HepG2 (cell line): ENCODE measurements around the gene DDI2. TPM values are rescaled to one million over a fixed set of nuclear protein-coding genes. Genes with fewer than 3 reads are reported as not detected.
A peak's percentile ranks its signal among the peaks of the same experiment; 100 is the strongest.

Experiments
- ADNP ChIP-seq: sonication (generic); formaldehyde crosslinking; IDR thresholded peaks from 2 replicates; pipeline ENCODE4 v1.4.0; 2020; ENCODE audit warnings: missing genetic modification reagents
- ARID5B ChIP-seq: IDR thresholded peaks from 2 replicates; pipeline ENCODE4 v1.4.0; 2020; ENCODE audit warnings: mild to moderate bottlenecking, missing genetic modification reagents
- GMEB2 ChIP-seq: IDR thresholded peaks from 2 replicates; pipeline ENCODE4 v1.6.1; 2016; ENCODE audit warnings: missing biosample characterization, missing genetic modification reagents, low read depth
- GZF1 ChIP-seq: sonication (generic); formaldehyde crosslinking; IDR thresholded peaks from 2 replicates; pipeline ENCODE4 v1.5.1; 2020; ENCODE audit warnings: mild to moderate bottlenecking, missing genetic modification reagents
- HBP1 ChIP-seq: IDR thresholded peaks from 2 replicates; pipeline ENCODE4 v1.6.1; 2016; ENCODE audit warnings: low read depth, control low read depth
- HES4 ChIP-seq: sonication (generic); formaldehyde crosslinking; IDR thresholded peaks from 2 replicates; pipeline ENCODE4 v1.9.0; 2021; ENCODE audit warnings: mild to moderate bottlenecking, missing genetic modification reagents, borderline replicate concordance
- KAT8 ChIP-seq: IDR thresholded peaks from 2 replicates; pipeline ENCODE4 v1.6.1; 2016; ENCODE audit warnings: missing genetic modification reagents, missing compliant biosample characterization
- KDM2A ChIP-seq: sonication (generic); formaldehyde crosslinking; IDR thresholded peaks from 2 replicates; pipeline ENCODE4 v1.4.0; 2020; ENCODE audit warnings: low read depth, missing genetic modification reagents, borderline replicate concordance
- MED13 ChIP-seq: sonication (generic); formaldehyde crosslinking; IDR thresholded peaks from 2 replicates; pipeline ENCODE4 v1.5.0; 2020; ENCODE audit warnings: missing genetic modification reagents
- MIXL1 ChIP-seq: IDR thresholded peaks from 2 replicates; pipeline ENCODE4 v1.6.1; 2016
- NFKB2 ChIP-seq: sonication (generic); formaldehyde crosslinking; IDR thresholded peaks from 2 replicates; pipeline ENCODE4 v1.4.0; 2020; ENCODE audit warnings: missing genetic modification reagents, borderline replicate concordance
- SMC3 ChIP-seq: IDR thresholded peaks from 2 replicates; pipeline ENCODE4 v1.6.1; 2011; ENCODE audit warnings: low read length, improper control_type of control experiment
- ZBTB20 ChIP-seq: sonication (generic); formaldehyde crosslinking; IDR thresholded peaks from 2 replicates; pipeline ENCODE4 v1.8.1; 2023; ENCODE audit warnings: missing genetic modification reagents, low read depth, mild to moderate bottlenecking, borderline replicate concordance
- ZBTB33 ChIP-seq: sonication (generic); formaldehyde crosslinking; IDR thresholded peaks from 2 replicates; pipeline ENCODE4 v1.4.0; 2020; ENCODE audit warnings: missing genetic modification reagents
- ZC3H13 ChIP-seq: sonication (generic); formaldehyde crosslinking; IDR thresholded peaks from 2 replicates; pipeline ENCODE4 v1.8.1; 2023; ENCODE audit warnings: mild to moderate bottlenecking, missing genetic modification reagents, moderate library complexity
- ZNF263 ChIP-seq: sonication (generic); formaldehyde crosslinking; IDR thresholded peaks from 2 replicates; pipeline ENCODE4 v1.4.0; 2020; ENCODE audit warnings: missing genetic modification reagents
- ZNF317 ChIP-seq: sonication (generic); formaldehyde crosslinking; IDR thresholded peaks from 2 replicates; pipeline ENCODE4 v1.5.0; 2020; ENCODE audit warnings: mild to moderate bottlenecking, missing genetic modification reagents
- ZNF605 ChIP-seq: sonication (generic); formaldehyde crosslinking; IDR thresholded peaks from 2 replicates; pipeline ENCODE4 v1.8.0; 2022; ENCODE audit warnings: mild to moderate bottlenecking, missing genetic modification reagents
- ZNF720 ChIP-seq: sonication (generic); formaldehyde crosslinking; IDR thresholded peaks from 2 replicates; pipeline ENCODE4 v1.4.0; 2020; ENCODE audit warnings: missing genetic modification reagents
- ZNF781 ChIP-seq: sonication (generic); formaldehyde crosslinking; IDR thresholded peaks from 2 replicates; pipeline ENCODE4 v1.5.1; 2020; ENCODE audit warnings: borderline replicate concordance, mild to moderate bottlenecking, missing genetic modification reagents; ENCODE audit errors: not compliant biosample characterization
- polyA plus RNA-seq, 8 experiments: library from polyadenylated mRNA; depleted of rRNA in 3 of 8; stranded (reverse) in 7 of 8; unstranded in 1 of 8; fragments of >200 nt; fragmentation: Illumina TruSeq in 4 of 8; extraction: Trizol in 4 of 8; gene quantifications; 2 replicates each; pipeline versions ENCODE4 v1.2.1 to v1.2.3, GENCODE V29; 2011 to 2016; ENCODE audit warnings: low read depth in 4 of 8, missing spikeins in 1 of 8, mixed read lengths in 1 of 8; ENCODE audit not compliant: insufficient read depth in 1 of 8
- total RNA-seq, 5 experiments: library from RNA; depleted of rRNA; stranded (reverse); fragments of >200 nt; fragmentation: Illumina TruSeq; extraction: Trizol; gene quantifications; 2 replicates each; pipeline ENCODE4 v1.2.3, GENCODE V29; 2016; ENCODE audit warnings: low read depth in 1 of 5

Gene DDI2
- total and polyA plus RNA-seq, 2 of the 13 experiments (the other 11 are each of a cell fraction or from before 2014, with no cell fraction given): 8.5 to 25.7 TPM

GRCh38 chr1:15603050-15603965 is 13.9 kb upstream of the DDI2 start (continued):
- TF ChIP-seq ARID5B (peak; percentile 69), KAT8 (CRISPR knock-in tag) (peak; percentile 88; the same call in 1 of the 2 replicates), GZF1 (CRISPR knock-in tag) (peak; percentile 82; the same call in 1 of the 2 replicates), ZBTB33 (peak; percentile 9; the same call in 1 of the 2 replicates), ZC3H13 (CRISPR knock-in tag) (peak; percentile 10), ZNF720 (CRISPR knock-in tag) (no peak), HBP1 (no peak), ZNF781 (CRISPR knock-in tag) (peak; percentile 95), MIXL1 (peak; percentile 81; the same call in 1 of the 2 replicates), HES4 (peak; percentile 80), GMEB2 (CRISPR knock-in tag) (peak; percentile 89), ZNF317 (CRISPR knock-in tag) (no peak; the same call in 1 of the 2 replicates), NFKB2 (CRISPR knock-in tag) (peak; percentile 98), ZBTB20 (peak; percentile 92; the same call in 1 of the 2 replicates), MED13 (CRISPR knock-in tag) (no peak), KDM2A (CRISPR knock-in tag) (peak; percentile 86), SMC3 (no peak), ZNF263 (CRISPR knock-in tag) (peak; percentile 49; the same call in 1 of the 2 replicates), ADNP (CRISPR knock-in tag) (no peak), ZNF605 (CRISPR knock-in tag) (peak; percentile 91)
